GM19035 (cell line): ENCODE measurements around the gene MLLT6.

Experiments
- ATAC-seq: cut with Tn5 transposase; IDR thresholded peaks from one replicate; pipeline ENCODE4 v1.9.1; 2021; ENCODE audit not compliant: unreplicated experiment

MLLT6 gene

GRCh38 chr17:38706505-38707216 is 1.6 kb downstream of the MLLT6 start:
- no peak for ATAC-seq

GRCh38 chr17:38707678-38708351 is 2.7 kb downstream of the MLLT6 start:
- no peak for ATAC-seq

GRCh38 chr17:38709104-38709820 is 4.2 kb downstream of the MLLT6 start:
- ATAC-seq: no peak

GRCh38 chr17:38709864-38710603 is 5.0 kb downstream of the MLLT6 start:
- ATAC-seq: no peak

- no peak for ATAC-seq
Observed at GRCh38 chr17:38710604-38710962, 5.5 kb downstream of the MLLT6 start.

- no peak for ATAC-seq
Observed at GRCh38 chr17:38710985-38711384, 5.9 kb downstream of the MLLT6 start.

- ATAC-seq: no peak
Observed at GRCh38 chr17:38711792-38712571, 6.9 kb downstream of the MLLT6 start.

- no peak for ATAC-seq
Observed at GRCh38 chr17:38712593-38712992, 7.5 kb downstream of the MLLT6 start.

GRCh38 chr17:38713456-38714075 is 8.5 kb downstream of the MLLT6 start:
- no peak for ATAC-seq

GRCh38 chr17:38715216-38715943 is 10.3 kb downstream of the MLLT6 start:
- no peak for ATAC-seq

- ATAC-seq: no peak
Observed at GRCh38 chr17:38716368-38717005, 11.4 kb downstream of the MLLT6 start.

- ATAC-seq: no peak
Observed at GRCh38 chr17:38717139-38717745, 12.2 kb downstream of the MLLT6 start.

- ATAC-seq: no peak
Observed at GRCh38 chr17:38719289-38719942, 14.3 kb downstream of the MLLT6 start.

GRCh38 chr17:38719943-38720641 is 15.0 kb downstream of the MLLT6 start:
- no peak for ATAC-seq

- ATAC-seq: no peak
Observed at GRCh38 chr17:38720941-38721340, 15.9 kb downstream of the MLLT6 start.

GRCh38 chr17:38721802-38722201 is 16.7 kb downstream of the MLLT6 start:
- ATAC-seq: no peak

GRCh38 chr17:38724337-38724988 is 19.4 kb downstream of the MLLT6 start:
- no peak for ATAC-seq
